HG02970 (cell line): Measurements from ENCODE around the gene B4GALNT1.
"Not testable (repeated sequence)": the region's sequence is repeated elsewhere in the genome, so short reads cannot be mapped to it uniquely, and the experiment has no call there.

Experiments used
- ATAC-seq: cut with Tn5 transposase; IDR thresholded peaks from one replicate; pipeline ENCODE4 v1.9.1; 2021; ENCODE audit warnings: mild to moderate bottlenecking, moderate library complexity, moderate number of reproducible peaks; ENCODE audit not compliant: unreplicated experiment, low FRiP score

The B4GALNT1 gene

GRCh38 chr12:57638096-57638495 lies 5.1 kb upstream of the B4GALNT1 start:
- ATAC-seq, result no peak

- no peak for ATAC-seq
These were observed 4.4 kb upstream of the B4GALNT1 start for GRCh38 chr12:57637364-57637763.

GRCh38 chr12:57636731-57637130 lies 3.7 kb upstream of the B4GALNT1 start:
- not testable (repeated sequence) for ATAC-seq

- no peak for ATAC-seq
These were observed 686 bp downstream of the B4GALNT1 start for GRCh38 chr12:57632073-57632957.

GRCh38 chr12:57631566-57632072 lies 1.4 kb downstream of the B4GALNT1 start:
- ATAC-seq, result no peak

GRCh38 chr12:57630891-57631433 lies 2.0 kb downstream of the B4GALNT1 start:
- no peak for ATAC-seq

- ATAC-seq, result no peak
These were observed 3.0 kb downstream of the B4GALNT1 start for GRCh38 chr12:57629897-57630471.

GRCh38 chr12:57628280-57629191 lies 4.5 kb downstream of the B4GALNT1 start:
- no peak for ATAC-seq

- ATAC-seq, result no peak
These were observed 5.3 kb downstream of the B4GALNT1 start for GRCh38 chr12:57627501-57628279.

- ATAC-seq, result no peak
These were observed 6.0 kb downstream of the B4GALNT1 start for GRCh38 chr12:57626921-57627445.

- no peak for ATAC-seq
These were observed 6.7 kb downstream of the B4GALNT1 start for GRCh38 chr12:57626111-57626920.

- no peak for ATAC-seq
These were observed 7.6 kb downstream of the B4GALNT1 start for GRCh38 chr12:57625261-57626032.

- ATAC-seq, result no peak
These were observed 8.4 kb downstream of the B4GALNT1 start for GRCh38 chr12:57624441-57625220.

- ATAC-seq, result no peak
These were observed 9.1 kb downstream of the B4GALNT1 start for GRCh38 chr12:57623811-57624390.

- no peak for ATAC-seq
These were observed 9.6 kb downstream of the B4GALNT1 start for GRCh38 chr12:57623385-57623784.

GRCh38 chr12:57622293-57623245 lies 10.4 kb downstream of the B4GALNT1 start:
- no peak for ATAC-seq
